HT-29 (cell line): Measurements from ENCODE around the gene SALL1. TPM values are rescaled to one million over a fixed set of nuclear protein-coding genes. Genes with fewer than 3 reads are reported as not detected.

Source experiments
- DNase-seq: peaks from one replicate; pipeline ENCODE4 v3.0.0-alpha.2; 2015; ENCODE audit warnings: low spot score
- total RNA-seq: library from RNA; depleted of rRNA; stranded (reverse); fragments of >200 nt; shearing (Covaris generic); gene quantifications from 2 replicates; pipeline ENCODE4 v1.2.3, GENCODE V29; 2014; rRNA removed

SALL1 gene
- not detected in 2 replicates for total RNA-seq

GRCh38 chr16:51150888-51151320 lies at the start of gene SALL1:
Gene SALL1, minus strand, starts transcription at chr16:51151270. Its CDS starts 29 bp downstream, at chr16:51151241.
- no peak for DNase-seq

- DNase-seq: no peak
These were observed 49.7 kb upstream of the SALL1 start for GRCh38 chr16:51200793-51201192.

- no peak for DNase-seq
These were observed 47.1 kb upstream of the SALL1 start for GRCh38 chr16:51197953-51198748.

GRCh38 chr16:51193879-51194278 lies 42.8 kb upstream of the SALL1 start:
- DNase-seq: no peak

GRCh38 chr16:51184702-51185433 lies 33.8 kb upstream of the SALL1 start:
- DNase-seq: no peak

GRCh38 chr16:51181503-51181811 lies 30.4 kb upstream of the SALL1 start:
- no peak for DNase-seq

GRCh38 chr16:51180719-51181502 lies 29.8 kb upstream of the SALL1 start:
- no peak for DNase-seq

- no peak for DNase-seq
These were observed 24.0 kb upstream of the SALL1 start for GRCh38 chr16:51175081-51175480.

GRCh38 chr16:51172368-51172767 lies 21.3 kb upstream of the SALL1 start:
- DNase-seq: no peak

GRCh38 chr16:51168755-51169154 lies 17.7 kb upstream of the SALL1 start:
- DNase-seq: no peak

GRCh38 chr16:51167170-51167895 lies 16.3 kb upstream of the SALL1 start:
- DNase-seq: no peak

- no peak for DNase-seq
These were observed 15.5 kb upstream of the SALL1 start for GRCh38 chr16:51166541-51166940.

GRCh38 chr16:51166091-51166490 lies 15.0 kb upstream of the SALL1 start:
- no peak for DNase-seq

GRCh38 chr16:51165043-51165442 lies 14.0 kb upstream of the SALL1 start:
- no peak for DNase-seq

- no peak for DNase-seq
These were observed 13.5 kb upstream of the SALL1 start for GRCh38 chr16:51164574-51164973.

- no peak for DNase-seq
These were observed 13.0 kb upstream of the SALL1 start for GRCh38 chr16:51163894-51164566.

- DNase-seq: no peak
These were observed 12.3 kb upstream of the SALL1 start for GRCh38 chr16:51163366-51163765.

- DNase-seq: no peak
These were observed 10.5 kb upstream of the SALL1 start for GRCh38 chr16:51161440-51162195.

GRCh38 chr16:51159865-51160264 lies 8.8 kb upstream of the SALL1 start:
- DNase-seq: no peak

GRCh38 chr16:51159296-51159695 lies 8.2 kb upstream of the SALL1 start:
- DNase-seq: no peak
